HG03196 (cell line): ENCODE measurements around the gene TJAP1.

ENCODE experiments used
- ATAC-seq: cut with Tn5 transposase; IDR thresholded peaks from one replicate; pipeline ENCODE4 v1.9.1; 2021; ENCODE audit not compliant: unreplicated experiment

The TJAP1 gene

DNA sequence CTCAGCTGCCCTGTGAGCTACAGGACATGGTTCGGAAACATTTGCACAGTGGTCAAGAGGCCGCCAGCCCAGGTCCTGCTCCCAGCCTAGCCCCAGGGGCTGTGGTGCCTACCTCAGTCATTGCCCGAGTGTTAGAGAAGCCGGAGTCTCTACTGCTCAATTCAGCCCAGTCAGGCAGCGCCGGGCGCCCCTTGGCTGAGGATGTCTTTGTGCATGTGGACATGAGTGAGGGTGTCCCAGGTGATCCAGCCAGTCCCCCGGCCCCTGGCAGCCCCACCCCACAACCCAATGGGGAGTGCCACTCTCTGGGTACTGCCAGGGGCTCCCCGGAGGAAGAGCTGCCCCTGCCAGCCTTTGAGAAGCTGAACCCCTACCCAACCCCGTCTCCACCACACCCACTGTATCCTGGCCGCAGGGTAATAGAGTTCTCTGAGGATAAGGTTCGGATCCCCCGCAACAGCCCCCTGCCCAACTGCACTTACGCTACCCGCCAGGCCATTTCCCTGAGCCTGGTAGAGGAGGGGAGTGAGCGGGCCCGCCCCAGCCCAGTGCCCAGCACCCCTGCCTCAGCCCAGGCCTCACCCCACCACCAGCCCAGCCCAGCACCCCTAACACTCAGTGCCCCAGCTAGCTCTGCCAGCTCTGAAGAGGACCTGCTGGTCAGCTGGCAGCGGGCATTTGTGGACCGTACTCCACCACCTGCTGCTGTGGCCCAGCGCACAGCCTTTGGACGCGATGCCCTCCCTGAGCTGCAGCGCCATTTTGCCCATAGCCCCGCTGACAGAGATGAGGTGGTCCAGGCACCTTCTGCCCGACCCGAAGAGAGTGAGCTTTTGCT lies 27.6 kb downstream of the TJAP1 start:
- ATAC-seq = no peak

DNA sequence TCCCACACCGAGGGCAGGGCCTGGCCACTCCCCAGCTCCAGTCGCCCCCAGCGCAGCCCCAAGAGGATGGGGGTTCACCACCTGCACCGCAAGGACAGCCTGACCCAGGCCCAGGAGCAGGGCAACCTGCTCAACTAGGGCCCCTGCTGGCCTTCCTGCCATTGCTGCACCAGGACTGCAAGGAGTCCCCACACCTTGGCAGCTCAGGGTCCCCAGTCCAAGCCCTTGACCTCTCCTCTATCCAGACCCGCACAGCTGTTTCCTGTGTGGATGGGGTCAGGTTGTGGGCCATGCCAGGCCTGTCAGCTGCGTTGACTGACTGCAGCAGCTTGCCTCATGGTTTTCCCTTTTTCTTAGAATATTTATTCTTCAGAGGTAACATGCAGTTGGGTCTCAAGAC lies 28.3 kb downstream of the TJAP1 start:
- ATAC-seq = no peak

DNA sequence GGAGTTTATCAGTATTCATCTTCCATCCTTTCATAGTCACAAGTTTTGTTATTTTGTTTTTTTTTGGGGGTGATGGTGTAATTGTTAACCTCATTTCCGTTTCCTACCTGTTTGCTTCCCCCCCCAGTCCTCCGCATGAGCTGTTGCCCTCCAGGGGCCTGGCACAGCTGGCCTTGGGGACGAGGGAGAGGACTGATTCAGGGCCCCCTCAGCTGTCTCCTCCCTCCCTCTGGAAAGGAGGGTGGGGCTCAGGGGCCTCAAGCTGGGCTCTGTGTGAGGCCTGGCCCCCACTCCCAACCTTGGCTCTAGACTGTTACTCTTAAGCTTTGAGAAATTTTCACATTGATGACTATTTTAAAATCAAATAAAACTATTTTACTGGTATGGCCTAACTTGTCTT lies 28.8 kb downstream of the TJAP1 start:
- no peak for ATAC-seq

DNA sequence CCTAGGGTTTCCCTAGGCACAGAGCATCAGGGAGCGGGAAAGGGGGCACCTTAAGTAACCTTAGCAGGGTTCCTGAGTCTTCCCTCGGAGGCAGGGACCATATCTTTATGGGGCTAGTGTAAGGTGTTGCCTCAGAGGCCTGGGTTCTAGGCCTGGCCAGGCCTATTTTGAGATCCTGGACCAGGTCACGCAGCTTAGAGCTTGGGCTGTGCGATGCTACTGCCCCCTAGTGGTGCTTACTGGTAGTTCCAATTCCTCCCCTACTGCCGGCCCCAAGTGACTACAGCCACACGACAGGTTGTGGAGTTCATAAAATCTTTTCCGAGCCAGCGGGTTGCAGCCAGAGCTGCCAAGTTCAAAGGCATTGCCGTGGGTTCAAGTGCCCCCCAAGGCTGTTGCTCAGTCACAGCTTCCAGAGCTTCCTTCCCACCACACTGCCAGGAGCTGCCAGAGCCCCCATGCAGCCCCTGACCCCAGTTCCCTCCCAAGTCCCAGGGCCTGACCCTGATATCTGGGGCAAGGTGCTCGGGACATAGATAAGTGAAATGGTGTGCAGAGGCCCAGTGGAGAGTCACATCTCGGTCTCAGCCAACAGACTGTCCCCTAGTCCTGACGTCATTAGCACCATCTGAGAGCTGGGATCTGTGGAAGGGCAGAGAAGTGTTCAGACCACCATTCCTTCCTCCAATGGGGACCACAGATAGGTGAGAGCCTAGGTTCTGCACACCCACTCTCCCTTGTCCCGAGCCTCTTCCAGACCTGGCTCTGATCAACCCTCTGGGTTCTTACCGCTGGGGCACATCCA lies 29.5 kb downstream of the TJAP1 start:
- ATAC-seq = no peak

DNA sequence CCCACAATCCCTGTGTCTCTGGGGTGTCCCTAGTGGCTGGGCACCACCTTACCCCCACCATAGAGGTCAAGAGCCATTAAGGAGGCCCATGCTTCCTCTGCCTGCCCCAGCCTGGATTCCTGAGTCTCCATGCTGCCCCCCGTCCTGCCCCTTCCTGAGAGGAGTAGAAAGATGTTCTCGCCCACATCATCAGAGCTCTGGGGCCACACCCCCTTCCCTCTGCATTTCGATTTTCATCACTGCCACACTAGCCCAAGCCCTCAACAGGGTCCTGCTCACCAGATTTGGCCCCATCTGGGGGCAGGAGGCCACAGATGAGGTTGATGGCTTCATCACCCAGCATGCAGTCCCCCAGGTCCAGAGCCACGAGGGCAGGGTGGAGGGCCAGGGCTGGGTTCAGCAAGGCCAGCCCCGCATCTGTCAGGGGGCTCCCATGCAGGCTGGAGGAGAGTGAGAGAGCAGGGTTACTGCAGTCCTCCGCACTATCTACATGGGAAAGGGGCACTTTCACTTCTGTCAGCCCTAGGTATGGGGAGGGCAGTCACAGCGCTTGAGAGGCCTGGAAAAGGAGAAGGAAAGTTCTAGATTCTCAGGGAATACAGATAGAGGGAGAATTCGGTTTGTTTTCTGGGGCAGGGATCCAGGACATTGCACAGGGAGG lies 31.2 kb downstream of the TJAP1 start:
- ATAC-seq = no peak

DNA sequence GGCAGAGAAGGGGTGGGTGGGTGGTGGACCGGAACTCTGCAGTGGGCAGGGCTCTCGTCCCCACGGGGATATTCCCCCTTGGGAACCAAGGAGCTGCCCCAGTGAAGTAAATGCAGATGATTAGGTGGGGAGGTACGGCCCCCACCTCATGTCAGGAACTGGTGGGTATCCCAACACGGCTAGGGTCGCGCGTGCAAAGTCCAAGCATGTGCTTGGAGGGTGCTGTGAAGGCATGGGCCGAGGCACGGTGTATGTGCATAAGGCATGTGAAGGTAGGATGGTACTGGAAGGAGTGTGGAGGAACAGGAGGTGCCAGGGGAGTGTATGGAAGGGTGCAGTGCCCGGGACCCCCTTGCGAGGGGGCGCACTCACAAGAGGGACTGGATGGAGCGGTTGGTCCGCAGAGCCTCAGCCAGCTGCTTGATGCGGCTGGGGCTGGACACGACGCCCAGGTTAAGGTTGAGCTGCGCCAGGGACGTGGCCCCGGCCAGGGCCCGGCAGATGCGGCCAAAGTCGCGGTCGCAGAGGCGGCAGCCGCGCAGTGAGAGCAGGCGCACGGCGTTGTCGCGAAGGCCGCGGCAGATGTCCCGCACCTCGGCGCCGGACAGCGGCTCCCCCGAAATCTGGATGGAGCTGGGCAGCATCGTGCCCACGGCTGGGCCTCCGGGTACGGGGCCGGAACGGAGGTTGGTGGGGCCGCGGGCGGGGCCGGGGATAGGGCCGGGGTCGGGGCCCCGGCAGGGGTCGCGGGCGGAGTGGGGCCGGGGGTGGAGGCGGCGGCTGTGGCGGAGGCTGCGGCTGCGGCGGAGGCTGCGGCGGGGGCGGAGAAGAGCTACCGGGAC lies 32.0 kb downstream of the TJAP1 start:
- ATAC-seq = no peak

DNA sequence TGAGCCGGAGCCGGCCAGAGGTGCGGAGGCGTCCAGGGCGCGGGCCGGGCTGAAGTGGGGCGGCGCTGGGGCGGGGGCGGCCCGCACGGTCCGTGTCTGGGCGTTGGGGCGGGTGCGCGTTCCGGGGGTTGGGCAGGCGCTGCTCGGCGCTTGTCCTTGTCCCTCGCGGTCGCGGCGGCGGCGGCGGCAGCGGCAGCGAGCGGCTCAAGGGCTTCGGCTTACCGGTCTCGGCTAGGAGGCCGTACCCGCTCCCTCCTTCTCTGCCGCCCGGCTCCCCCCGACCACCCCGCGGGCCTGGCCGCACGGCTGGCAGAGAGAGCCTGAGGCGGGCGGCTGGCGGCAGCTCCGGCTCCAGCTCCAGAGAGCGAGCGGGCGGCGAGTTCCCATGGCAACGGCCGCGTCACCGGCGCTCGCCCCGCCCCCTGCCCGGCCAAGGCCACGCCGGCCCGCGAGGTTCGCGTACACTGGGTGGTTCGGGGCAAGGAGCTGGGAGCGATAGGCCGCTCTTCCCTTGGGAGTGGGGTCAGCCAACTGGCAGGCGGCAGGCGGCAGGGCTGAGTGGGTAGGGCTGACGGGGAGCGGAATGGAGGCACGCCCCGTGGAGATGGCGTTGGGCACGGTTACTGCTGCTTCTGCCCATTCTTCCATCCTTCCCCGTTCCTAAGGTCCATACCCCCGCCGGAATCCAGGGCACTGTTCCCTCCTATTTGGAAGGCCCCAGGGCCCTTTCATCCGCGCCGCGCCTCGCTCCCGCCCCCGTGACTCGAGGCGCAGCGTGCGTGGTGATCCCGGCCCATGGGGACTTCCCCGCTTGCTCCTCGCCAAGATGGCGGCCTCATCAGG lies 32.8 kb downstream of the TJAP1 start, which contains the start of gene LRRC73:
Gene LRRC73 (minus strand): TSS at position 363 of the 843 bp plus-strand sequence. CDS start 561 bp downstream, outside the sequence.
- no peak for ATAC-seq

DNA sequence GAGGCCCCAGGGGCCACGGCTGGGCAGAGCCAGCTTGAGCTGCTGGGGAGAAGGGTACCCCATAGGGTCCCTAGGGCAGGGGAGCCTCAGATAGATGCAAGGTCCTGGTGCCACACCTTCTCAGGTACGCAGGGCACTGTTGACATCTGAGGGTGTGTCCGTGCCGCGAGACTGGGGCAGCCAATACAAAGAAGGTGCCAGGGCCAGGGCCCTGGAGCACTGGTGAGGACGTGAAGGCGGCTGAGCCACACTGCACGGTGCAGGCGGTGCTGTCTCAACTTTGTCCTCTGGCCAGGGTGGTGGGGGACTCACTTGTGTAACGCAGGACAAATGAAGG lies 33.4 kb downstream of the TJAP1 start:
- no peak for ATAC-seq

DNA sequence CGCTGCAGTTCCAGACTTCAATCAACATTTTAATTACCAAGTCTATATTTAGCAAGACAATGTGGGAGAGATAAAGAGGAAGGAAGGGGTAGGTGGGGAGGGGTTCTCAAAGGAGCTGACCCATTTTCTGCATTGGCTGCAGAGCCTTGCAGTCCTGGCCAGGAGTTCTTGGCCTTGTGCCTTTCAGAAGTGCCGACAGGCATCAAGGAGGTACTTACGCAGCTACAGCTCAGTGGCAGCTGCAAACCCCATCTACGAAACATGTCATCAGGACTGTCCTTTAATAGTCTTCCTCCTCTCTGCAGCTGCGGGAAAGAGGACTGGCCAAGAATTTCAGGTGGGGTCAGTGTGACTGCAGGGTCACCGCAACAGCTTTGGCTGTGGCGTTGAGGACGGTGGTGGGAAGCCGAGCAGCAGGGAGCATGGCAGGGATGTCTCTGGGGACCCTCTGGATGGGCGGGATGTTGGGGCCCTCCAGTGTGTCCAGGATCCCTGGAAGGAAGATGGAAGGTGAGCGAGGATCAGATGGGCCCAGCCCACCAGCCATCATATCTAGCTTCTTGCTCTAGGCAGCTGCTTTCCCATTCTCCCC lies 34.5 kb downstream of the TJAP1 start:
- no peak for ATAC-seq

DNA sequence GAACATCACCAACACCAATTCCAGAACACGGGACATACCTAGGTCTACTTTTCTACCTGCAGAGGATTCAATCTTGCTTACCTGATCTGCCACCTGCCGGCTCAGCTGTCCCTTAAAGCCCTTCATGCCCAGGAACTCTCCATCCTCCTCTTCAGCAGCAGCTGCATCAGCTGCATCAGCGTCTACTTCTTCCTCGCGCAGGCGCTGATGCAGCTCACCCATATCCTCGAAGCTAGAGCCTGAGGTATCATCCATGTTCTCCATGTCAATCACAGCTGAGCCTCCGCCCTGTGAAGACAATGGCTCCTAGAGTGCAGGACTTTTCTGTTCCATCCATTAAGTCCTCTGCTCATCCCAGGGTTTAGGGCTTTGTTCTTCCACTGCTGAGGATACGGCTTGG lies 38.4 kb downstream of the TJAP1 start:
- ATAC-seq = no peak

DNA sequence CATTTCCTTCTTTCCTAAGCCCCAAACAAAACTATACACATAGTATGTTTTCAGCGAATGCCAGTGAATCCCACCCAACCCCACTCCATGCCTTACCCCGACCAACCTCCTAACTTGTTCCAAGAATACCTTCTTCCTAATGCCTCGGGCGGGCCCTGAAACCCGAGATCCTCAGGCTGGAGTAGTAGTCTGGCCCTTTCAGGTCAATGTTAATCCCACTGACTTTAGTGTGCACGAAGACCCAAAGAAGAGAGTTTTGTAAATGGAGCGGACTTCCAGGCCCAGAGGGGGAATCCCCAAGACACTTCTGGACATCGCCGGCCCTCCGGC lies 39.0 kb downstream of the TJAP1 start:
- ATAC-seq = peak; percentile 1

DNA sequence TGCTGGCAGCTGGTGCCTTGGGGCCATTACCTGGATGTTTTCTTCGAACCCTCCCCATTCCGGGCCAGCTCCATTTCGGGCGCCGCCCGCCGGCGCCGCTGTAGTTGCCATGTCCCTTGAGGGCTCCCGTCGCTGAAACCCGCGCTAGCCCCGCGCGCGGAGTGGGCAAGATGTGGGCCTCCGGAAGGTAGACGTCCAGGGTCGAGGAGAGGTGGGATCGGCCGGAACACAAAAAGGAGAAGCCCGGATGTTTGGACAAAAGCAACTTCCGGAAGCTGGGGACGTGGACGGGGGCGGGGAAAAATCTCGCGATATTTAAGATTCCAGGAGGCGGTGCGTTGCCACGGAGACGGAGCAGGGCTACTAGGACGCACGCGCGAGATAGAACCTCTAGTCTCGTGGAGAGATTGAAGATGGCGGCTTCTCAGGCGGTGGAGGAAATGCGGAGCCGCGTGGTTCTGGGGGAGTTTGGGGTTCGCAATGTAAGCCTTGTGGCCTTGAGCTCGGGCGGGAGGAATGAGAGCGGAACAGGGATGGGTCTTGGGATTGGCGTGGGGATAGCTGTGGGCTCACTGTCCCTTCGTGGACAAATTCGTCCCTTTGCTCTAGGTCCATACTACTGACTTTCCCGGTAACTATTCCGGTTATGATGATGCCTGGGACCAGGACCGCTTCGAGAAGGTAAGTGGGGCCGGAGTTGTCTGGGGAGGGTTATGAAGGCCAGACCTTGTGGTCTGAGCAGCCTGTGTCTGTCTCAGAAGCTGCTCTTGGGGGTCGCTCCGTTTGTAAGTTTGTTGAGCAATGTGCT lies 39.5 kb downstream of the TJAP1 start, which contains the start of the genes POLR1C and YIPF3:
Gene POLR1C (plus strand): TSS at position 393 of the 808 bp plus-strand sequence. CDS start 21 bp downstream, at position 414.
Gene YIPF3 (minus strand): TSS at position 230 of the 808 bp plus-strand sequence. CDS start 119 bp downstream, at position 111.
- peak; percentile 84 for ATAC-seq

DNA sequence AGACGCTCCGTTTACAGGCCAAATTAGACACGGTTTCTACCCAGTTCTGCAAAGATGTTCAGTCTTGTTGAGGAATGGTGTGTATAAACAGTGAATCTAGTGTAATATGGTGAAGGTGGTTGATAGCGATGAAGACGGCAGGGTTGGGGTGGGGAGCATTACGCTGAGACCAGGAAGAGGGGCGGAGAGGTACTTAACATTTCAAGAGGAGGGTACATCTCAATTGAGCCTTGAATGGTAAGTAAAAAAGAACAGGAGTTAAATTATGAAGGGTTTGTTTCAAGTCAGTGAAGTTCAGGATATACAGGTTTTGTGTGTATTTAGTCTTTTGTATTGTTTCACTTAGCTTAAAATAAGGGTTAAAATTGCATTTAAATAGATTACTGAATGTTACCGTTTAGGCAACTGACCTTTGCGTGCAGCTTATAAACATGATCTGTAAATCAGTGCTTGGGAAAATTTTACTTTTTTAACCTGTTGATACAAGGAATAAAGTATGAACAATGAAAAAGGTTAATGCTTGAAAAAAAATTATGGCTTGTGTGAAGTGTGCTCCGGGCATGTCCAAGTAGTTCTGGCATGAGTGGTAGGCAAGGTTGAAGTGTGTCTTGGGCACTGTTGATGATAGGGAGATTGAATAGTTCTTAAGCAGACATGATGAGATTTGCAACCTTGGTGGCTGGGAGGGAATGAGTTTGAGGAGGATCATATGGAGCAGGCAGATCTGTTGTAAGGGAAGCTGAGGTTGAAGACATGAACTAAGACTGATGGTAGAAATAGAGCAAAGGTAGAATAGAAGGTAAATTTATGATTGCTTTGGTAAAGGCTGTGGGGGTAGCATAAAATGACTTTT lies 40.4 kb downstream of the TJAP1 start:
- no peak for ATAC-seq

DNA sequence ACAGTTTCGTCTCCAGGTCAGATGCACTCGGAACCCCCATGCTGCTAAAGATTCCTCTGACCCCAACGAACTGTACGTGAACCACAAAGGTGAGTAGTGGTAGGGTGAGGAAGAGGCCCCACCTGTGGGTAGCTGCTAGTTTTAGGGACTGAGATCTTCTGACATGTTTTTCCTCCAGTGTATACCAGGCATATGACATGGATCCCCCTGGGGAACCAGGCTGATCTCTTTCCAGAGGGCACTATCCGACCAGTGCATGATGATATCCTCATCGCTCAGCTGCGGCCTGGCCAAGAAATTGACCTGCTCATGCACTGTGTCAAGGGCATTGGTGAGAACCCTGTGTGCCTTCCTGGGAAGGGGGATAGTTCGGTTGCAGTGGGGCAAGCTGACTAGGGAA lies 42.7 kb downstream of the TJAP1 start:
- no peak for ATAC-seq

DNA sequence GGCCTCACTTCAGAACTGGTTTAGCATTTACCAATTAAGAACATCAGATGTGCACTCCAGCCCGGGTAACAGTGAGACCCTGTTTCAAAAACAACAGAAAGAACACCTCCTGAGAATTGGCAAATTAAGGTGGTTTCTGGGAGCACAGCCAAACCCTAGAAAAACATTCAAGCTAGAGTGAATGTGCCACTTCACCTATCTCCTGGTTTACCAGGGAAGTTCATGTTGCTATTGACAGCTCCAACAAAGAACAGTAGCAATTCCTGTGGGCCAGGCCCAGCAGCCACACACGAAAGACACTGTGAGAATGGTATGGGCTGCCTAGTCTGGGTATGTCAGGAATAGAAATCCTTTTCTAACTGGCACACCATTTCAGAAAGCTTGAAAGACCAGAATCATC lies 44.5 kb downstream of the TJAP1 start:
- no peak for ATAC-seq

DNA sequence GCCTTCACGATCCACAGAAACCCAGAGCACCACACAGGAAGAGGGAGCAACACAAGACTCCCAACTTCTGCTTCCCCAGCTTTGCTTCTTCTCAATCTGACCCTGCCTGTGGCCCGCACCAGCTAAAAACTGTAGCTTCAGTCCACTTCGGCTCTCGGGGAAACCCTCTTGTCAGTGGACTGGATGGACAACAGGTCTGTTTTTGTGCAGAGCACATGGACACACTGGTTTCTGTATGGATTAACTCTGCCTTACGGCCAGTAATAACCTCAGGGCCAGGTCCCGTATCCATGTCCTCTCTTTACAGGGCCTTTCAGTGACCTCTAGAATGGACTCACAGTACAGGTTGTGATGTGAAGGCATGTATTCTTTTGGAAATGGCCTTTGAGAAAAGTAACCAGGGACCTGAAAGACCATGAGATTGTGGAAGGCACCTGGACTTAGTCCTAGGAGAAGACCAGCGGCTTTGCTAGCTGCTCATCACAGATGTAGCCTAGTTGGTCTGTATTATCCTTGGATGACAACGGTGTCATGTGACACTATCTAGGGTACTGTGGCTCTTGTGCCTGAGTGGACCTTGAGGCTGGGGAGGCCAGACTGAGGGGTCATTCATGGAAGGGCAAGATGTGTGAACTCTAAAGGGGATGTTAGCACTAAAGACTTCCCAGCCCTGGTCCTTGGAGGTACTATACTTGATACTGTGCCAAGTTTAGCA lies 45.3 kb downstream of the TJAP1 start:
- no peak for ATAC-seq

DNA sequence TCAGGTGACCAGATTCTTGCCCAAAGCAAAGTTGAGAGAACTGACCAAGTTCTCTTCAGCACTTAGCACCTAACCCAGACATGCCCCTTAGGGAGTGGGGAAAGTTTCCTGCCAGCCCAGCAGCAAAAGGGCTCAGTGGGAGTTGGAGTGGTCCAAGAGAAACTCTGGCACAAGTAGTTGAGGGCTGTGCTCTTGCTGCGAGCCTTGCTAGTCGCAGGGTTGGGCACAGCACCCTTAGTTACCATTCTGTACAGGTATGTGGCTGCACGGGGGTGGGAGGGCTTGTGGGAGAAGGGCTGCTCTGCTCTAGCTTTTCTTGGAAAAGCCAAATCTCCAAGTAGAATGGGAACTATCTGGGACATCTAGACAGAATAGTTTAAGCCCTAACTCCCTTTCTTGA lies 45.9 kb downstream of the TJAP1 start:
- ATAC-seq = no peak
